Endothelial cell of hepatic sinusoid (primary cell): ENCODE results near the gene ITGBL1.

Experiments used
- in situ Hi-C: cut with HindIII; loops from 2 replicates; pipeline ENCODE4 v1.10.0; 2017; ENCODE audit warnings: low sequenced_read_pairs

Gene ITGBL1

DNA sequence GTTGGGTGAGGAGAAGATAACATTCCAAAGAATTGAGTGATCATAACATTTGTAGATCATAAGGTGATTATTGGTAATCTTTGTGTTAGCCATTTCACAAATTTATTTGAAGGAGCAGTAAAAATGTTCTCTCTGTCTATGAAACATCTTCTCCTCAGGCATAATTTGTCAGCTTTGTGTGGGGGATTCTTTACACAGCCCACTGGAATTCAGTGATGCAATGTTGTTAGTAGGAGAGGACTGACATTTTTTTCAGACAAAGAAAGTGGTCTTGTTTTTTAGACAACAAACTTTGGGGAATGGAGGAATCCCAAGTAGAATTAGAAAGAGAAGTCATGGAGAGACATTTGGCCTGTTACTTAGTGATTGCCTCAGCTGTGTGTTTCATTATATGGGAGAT is 100.3 kb downstream of the ITGBL1 start:
- in situ Hi-C loops = no loop called here

DNA sequence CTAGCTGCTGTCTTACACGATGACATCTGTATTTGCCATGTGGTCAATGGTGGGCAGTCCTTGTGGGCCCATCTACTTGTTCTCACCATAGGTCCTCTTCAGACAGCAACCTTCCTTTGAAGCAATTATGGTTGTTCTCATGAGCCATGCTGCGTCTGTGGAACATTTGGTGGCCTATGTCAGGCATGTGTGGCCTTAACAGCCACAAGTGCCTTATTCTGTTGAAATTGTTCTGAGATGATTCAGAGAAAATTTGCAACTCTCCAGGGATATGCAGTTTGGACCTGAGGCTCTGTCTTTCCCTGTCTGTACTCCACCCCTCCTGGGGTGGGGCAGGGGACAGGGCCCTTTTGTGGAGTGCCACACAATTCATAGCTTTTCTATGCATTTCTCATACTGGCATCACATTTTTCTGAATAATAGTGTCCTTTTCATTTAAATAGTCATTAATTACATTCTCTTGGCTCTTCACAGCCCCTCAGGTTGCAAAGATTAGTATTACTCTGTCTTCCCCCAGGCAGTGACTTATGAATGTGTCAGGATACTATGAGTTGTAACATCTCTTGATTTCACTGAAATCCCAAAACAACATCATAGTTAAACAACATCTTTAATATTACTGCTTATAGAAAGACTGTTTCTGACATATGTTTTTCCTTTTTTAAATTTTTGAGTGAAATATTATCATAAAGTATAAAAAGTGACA is 102.1 kb downstream of the ITGBL1 start:
- in situ Hi-C loops = no loop called here

DNA sequence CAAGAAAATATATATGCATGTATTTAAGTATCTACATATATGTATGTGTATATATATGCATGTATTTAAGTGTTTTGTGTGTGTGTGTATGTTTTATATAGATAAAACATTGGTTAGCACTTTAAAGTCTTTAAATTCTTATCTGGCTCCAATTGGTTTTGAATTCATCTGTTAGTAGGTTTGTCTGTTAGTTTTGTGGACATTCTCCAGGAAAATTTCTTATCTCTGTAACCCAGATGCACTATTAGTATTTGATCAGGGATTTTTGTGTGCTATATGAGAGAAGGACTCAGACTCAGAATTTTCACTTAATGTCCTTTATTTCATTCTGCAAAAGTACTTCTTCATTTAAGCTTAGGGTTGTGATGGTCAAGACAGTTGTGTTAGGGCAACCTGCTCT is 103.1 kb downstream of the ITGBL1 start:
- in situ Hi-C loops = no loop called here

DNA sequence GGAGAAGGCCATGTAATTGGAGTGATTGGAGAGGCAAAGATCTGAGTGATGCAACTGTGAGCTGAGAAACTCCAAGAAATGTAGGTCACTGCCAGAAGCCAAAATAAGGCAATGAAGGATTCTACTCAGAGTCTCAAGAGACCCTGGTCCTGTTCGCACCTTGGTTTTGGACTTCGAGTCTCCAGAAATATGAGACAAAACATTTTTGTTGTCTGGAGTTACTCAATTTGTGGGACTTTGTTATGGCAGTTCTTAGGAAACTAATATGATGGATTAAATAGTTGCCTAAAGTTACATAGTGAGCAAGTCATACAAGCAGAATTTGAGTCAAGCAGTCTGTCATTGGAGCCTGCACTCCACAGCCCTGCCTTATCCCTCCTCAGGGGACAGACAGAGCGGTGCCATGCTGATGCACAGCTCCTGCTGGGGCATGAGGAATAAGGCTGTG is 104.2 kb downstream of the ITGBL1 start:
- in situ Hi-C loops = no loop called here

DNA sequence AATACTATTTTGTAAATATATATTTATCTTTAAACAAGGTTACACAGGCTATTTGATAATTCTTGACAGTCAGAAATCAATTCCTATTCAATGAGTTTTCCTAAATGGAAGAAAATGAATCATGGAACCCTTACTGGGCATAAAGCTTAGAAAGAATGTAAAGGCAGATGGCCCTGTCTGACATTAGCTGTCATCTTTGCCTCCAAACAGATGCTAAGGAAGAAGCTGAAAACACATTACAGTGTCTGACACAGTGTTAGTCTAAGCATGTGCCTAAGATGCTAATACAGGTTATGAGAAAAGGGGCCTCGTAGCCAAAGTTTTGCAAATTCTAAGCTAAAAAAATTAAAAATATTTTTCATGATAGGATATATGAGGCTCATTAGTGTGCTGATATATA is 112.8 kb downstream of the ITGBL1 start:
- in situ Hi-C loops = no loop called here

DNA sequence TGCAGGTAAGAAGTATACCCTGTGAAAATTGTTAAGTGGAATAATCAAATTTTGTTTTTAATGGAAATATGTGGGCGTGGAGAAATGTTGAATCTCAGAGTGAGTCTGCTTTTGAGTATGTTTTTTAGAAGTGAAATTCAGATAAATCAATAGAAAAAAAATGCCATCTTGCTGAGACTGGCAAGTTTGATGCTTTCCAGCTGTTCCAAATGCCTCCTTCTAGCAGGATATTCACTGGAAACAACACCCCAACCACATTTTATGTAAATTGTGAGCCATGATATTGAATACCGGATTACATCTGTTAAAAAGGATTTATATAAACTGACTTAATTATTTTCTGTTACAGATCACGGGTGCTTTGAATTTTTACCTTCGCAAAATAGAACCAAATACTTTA is 115.4 kb downstream of the ITGBL1 start:
- in situ Hi-C loops = no loop called here

DNA sequence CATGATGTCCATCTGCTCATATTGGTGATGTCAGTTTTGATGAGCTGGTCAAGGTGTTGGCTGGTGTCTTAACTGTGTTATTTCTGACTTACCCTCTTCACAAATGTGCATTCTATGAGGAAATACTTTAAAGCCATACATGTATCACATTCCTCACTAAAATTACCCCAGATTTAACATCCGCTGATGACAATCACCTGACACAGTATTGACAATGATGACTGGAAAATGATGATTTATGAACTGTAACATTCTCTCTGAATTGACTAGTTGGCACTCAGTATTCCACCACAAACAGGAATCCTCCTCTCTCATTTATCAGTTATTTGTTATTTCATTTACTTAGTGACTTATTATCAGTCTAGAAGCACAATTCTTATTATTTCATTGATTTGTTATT is 117.3 kb downstream of the ITGBL1 start:
- in situ Hi-C loops = no loop called here

DNA sequence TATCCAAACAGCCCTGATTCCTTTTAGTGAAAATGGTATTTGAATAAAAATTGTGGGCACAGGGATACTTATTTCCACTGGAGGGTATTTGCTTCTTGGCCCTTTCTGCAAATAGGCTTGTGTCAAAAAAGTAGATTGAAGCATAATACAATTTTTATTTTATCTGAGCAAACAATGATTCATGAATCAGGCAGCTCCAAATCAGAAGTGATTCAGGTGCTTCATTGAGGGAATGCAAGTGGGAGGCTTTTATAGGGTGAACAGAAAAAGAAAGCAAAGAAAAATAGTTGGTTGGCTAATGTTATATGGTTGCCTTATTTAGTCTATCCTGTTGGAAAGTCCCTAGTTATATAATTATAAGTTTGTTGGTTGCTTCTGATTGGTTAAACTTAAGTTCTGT is 117.9 kb downstream of the ITGBL1 start:
- in situ Hi-C loops = no loop called here

DNA sequence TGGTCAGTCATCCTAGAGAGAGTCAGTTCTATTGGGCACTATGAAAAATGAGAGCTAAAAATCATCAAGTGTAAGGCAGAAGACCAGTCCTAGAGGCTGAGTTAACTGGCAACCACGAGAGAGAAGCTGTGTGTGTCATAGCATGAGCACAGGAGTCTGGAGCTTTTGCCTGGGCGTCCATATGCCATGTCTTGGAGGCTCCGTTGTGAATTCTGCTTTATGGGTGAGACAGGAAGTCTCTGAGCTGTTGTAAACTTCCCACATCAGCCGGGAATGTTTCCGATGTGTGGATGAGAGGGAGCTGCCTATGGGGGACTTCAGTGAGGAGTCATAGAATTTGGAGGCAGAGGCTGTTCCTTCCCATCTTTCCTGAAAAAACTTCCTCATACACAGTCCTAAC is 120.0 kb downstream of the ITGBL1 start:
- in situ Hi-C loops = no loop called here

DNA sequence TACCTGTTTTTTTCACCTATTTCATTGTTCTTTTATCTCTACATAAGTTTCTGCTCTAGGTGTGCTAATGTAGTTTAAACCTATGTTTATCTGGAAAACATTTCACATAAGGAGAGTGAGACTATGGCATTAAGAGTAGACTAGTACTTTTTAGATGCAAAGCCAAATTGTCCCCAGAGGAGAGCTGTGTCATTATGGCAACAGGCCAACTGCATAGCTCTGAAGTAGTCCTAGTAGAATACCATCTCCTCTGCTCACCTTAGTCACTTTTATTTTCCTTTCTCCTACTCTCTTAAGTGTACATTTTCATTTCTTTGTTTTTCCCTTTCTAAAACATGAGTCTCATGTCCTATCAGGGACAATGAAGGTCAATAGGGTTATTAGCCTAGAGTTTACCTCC is 123.1 kb downstream of the ITGBL1 start:
- in situ Hi-C loops = no loop called here

DNA sequence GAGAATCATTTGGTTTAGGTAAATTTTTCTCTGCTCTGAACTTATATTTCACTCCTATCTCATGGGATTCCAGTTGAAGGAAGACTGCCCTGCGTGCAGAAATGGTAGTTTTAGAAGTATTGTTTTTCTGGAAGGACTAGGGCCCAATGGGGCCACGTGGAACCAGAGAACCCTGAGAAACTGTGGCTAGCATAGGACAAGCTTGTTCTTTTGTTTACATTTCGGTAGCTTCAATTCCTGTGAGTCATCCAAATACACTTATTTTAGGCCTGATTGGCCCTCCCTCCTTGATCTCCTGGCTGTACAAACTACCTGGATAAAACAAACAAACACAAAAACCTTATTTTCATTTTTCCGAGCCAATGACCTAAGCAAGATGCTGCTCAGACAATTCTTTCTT is 124.0 kb downstream of the ITGBL1 start:
- in situ Hi-C loops = no loop called here

DNA sequence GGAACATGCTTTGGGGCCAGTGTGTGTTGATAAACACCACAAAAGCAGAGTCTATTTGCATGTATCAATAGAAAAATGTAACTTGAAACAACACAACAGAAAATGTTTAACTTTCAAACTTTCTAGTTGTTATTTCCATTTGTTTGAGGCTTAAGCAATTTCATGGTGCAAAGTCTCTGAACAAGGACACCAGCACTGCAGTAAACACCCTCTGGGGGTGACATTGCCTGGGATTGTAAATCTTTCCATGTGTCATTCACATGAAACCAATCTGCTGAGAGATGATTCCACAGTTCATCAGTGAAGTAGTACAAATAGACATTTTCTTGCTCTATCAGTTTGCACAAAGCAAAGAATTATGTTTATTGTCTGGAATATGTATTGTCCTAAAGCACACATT is 124.5 kb downstream of the ITGBL1 start:
- in situ Hi-C loops = no loop called here

DNA sequence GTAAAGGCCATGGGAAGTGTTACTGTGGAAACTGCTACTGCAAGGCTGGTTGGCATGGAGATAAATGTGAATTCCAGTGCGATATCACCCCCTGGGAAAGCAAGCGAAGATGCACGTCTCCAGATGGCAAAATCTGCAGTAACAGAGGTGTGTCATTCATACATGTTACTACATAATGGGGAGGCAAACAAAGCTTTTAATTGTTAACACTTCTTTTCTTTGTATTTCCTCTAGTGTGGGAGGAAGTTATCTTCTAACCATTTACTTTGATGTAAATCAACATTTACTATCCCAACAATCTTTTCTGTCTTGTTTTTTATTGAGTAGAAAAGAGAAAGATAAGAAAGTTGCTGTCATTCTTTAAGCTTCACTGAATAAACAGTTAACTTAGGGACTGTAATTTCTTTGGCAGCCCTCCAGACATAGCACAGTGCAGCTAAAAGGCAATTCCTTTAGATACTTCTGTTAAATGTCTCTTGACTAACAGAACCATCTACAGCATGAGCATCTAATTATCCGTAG is 126.9 kb downstream of the ITGBL1 start:
- in situ Hi-C loops = no loop called here

DNA sequence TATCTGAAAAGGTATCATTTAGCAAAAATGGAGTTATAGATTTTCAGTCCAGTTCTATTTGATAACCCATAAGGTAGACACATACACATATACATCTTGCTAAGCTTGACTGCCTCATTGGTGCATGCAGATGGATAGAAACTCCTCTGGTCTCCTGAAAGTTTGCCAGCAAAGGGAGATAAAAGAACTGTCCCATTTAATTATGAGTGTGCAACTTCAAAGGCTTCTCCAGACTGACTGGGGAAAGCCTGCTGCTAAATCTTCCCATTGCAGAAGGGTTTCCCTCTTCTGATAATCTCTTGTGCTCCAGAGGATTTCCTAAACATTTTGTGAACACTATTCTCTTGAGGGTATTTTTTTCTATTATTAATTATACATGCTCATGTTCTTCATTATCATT is 131.9 kb downstream of the ITGBL1 start:
- in situ Hi-C loops = no loop called here

DNA sequence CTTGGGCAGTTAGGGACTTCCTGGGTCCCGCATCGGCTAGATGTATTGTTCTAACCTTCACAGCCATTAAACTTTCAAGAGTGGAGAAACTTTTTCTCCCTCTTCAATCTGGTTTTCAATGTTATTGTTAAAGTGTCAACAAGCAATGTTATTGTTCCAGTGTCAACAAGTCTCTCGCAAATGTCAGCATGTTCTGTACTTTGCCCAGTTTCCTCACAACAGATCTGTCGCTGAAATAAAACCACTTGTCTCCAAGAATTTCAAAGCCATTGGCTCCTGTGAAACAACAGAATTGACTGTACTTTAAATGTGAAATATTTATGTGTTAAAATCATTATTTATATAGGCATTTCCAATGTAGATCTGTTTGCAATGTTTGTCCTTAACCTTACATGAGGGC is 138.0 kb downstream of the ITGBL1 start:
- in situ Hi-C loops = no loop called here

DNA sequence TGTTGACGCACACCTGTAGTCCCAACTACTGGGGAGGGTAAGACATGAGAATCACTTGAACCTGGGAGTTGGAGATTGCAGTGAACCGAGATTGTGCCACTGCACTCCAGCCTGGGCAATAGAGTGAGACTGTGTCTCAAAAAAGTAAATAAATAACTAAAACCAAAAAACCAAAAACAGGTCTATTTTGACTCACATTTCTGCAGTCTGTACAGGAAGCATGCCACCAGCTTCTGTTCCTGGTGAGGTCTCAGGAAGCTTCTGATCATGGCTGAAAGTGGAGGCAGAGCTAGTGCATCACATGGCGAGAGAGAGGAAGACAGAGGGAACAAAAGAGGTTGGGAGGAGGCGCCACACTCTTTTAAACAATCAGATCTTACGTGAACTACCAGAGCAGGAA is 142.5 kb downstream of the ITGBL1 start:
- in situ Hi-C loops = no loop called here

DNA sequence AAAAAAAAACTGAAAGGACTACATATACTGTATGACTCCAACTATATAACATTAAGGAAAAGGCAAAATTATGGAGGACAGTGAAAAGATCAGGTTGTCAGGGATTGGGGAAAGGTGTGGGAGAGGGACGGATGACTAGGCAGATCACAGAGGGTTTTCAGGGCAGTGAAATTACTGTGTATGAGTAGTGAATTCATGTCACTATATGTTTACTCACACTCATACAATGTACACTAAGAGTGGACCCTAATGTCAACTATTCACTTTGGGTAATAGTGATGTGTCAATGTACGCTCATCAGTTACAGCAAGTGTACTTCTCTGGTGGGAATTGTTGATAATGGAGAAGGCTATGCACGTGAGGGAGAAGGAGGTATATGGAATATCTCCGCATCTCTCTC is 144.3 kb downstream of the ITGBL1 start:
- in situ Hi-C loops = no loop called here

DNA sequence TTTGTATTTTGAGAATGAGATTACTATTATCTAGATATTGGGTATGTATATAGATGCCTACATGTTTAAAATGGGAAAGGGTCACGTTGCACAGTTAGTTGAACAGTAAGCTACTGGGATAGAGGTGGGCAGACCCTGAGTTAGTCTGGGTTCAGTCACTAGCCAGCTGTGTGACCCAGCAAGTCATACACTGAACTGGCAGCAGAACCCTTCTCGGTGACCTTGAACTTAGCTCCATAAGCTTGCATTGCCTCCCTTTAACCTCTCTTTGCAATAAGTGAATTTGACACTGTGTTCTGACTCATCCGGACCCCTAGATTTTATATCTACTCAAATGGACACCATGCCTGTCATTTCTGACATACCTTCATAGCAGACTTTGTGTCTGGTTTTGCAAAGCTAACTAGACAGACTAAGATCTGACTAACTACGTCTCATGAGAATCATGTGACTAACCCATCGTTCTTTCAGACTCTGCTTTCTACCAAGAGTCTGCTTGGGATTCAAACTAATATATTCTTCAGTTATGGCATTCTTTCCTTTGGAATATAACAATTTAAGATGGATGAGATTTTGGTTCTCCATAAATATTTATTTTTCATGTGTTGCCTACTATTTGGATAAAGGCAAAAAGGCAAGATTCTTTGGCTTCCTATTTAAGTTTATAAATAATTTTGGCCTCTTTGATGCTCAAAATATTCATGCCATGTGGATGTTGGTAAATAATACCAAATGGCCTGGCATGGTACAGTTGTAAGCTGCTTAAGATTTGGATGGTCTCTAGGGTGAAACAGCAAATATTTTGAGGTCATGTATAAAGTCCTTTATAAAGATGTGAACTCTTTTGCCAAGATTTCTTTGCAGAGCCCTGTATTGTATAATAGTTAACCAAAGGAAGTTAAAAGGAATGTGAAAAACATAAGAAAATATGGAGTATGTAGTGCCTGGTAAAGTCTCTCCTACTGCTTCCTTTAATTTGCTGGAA is 159.3 kb downstream of the ITGBL1 start:
- in situ Hi-C loops = no loop called here

DNA sequence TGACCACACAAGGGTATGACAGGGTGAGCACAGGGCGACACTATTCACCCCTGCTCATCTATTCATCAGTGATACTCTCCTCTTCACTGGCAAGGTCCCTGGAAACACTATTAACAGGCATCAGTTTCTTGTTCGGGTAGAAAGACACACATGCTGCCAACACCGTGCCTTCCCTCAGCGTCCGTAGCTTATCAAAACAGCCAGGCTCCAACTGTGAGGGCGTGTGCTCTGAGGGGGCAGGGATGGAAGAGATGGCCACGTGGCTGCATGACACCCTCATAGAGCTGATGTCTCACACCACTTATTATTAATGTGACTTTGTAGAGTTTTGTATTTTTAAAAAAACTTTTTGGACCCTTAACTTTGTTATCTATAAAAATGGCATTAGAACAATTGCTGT is 160.3 kb downstream of the ITGBL1 start:
- in situ Hi-C loops = no loop called here

DNA sequence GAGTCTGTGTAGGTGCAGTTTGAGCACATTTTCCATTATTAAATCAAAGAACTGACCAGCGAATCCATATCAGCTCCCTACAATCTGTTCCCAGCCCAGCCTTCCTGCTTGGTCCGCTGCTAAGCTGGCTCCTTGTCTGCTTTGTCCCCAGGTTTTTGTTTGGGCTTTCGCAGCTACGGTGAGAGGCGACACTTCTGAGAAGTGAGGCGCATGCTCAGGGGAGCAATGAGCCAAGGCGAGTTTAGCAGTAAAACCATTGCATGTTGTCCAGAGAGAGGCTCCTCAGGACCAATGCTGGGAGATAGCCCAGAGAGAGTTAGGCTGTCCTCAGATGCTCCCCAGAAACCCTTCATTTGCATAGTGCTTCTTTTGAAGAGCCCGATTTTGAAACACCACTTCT is 162.0 kb downstream of the ITGBL1 start:
- in situ Hi-C loops = no loop called here

DNA sequence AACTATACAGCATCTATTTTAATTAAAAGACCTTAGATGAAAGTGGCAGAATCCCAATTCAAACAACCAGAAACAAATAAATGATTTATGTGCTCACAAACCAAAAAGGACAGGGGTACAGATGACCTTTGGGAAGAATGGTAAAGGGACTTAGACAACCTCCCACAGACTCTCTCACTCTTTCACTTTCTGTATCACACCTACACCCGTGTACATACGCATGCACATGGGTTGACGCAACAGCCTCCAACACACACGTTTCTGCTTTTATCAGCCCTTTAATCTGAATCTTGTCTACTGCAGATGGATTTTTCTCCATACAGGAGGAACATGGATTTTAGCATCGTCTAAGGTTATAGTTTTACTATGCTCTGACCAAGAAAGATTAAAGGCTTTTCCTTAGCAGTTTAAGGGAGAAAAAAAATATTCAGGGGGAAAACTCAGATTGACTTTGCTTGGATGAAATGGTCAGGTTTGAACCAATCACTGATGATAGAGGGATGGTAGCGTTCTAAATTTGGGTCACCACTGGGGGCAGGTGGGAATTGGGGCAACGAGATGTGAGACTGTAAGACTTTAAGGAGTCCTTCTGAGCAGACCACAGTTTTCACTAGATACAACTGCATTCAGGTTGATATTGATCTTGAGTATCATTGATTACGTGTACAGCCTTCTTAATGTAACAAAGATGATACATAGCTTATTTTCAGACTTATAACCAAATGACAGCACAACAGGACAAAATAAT is 166.1 kb downstream of the ITGBL1 start:
- in situ Hi-C loops = no loop called here
